ENCODE measurements around the gene SSBP2.

DNA sequence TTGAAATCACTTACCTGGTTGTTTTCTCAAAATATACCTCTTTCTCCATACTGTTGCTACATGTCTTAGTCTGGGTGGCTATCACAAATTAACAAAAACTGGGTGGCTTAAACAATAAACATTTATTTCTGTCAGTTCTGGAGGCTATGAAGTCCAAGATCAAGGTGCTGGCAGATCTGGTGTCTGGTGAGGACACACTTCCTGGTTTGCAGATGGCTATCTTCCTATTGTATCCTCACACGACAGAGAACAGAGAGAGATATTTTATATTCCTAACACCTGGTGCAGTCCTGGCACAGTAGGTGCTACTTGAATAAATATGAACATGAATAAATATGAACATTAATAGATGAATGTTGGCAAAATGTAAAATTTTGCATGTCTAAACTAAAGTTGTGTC lies 192.7 kb downstream of the SSBP2 start:
- TF ChIP-seq CTCF (IDR thresholded peaks at IDR 0.05) (no peak), POLR2A (IDR thresholded peaks at IDR 0.05) (no peak)

Measured in thyroid gland (tissue), 4 donors.